ENCODE measurements around the gene MYH13.

MYH13 gene

DNA sequence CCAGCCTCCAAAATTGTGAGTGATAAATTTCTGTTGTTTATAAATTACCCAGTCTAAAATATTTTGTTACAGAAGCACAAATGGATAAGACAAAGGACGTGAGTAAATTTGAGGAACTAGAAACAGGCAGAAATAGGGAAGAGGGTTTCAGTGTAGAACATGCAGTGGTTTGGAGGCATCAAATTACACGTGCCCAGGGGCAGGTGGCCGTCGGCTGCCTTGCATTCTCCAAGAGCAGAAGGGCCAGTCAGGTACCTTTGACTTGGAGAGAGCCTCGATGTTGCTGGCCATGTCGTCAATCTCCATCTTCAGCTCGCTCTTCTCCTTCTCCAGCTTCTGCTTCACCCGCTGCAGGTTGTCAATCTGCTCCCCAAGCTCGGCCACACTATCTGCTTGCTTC, 54.3 kb downstream of the MYH13 start:
- Histone ChIP-seq H3K27ac (no peak overlapping the region), H3K27me3 (ENCODE audit: insufficient read depth, low read depth) (no peaks in the 10 kb centered on the region), H3K4me1 (ENCODE audit: low read depth, poor library complexity, severe bottlenecking) (no peaks in the 10 kb centered on the region), H3K4me3 (IDR thresholded peaks at IDR 0.05; ENCODE audit: insufficient read depth, low read depth, low read length) (no peak overlapping the region), H3K79me2 (ENCODE audit: insufficient read depth, low read depth) (no peaks in the 10 kb centered on the region), H3K4me2 (no peak overlapping the region), H2AFZ (ENCODE audit: low read depth) (no peak overlapping the region), H3K9ac (no peak overlapping the region), H4K20me1 (ENCODE audit: insufficient read depth) (no peaks in the 10 kb centered on the region), H3K36me3 (ENCODE audit: insufficient read depth) (no peaks in the 10 kb centered on the region)
- TF ChIP-seq, protein P1, sequence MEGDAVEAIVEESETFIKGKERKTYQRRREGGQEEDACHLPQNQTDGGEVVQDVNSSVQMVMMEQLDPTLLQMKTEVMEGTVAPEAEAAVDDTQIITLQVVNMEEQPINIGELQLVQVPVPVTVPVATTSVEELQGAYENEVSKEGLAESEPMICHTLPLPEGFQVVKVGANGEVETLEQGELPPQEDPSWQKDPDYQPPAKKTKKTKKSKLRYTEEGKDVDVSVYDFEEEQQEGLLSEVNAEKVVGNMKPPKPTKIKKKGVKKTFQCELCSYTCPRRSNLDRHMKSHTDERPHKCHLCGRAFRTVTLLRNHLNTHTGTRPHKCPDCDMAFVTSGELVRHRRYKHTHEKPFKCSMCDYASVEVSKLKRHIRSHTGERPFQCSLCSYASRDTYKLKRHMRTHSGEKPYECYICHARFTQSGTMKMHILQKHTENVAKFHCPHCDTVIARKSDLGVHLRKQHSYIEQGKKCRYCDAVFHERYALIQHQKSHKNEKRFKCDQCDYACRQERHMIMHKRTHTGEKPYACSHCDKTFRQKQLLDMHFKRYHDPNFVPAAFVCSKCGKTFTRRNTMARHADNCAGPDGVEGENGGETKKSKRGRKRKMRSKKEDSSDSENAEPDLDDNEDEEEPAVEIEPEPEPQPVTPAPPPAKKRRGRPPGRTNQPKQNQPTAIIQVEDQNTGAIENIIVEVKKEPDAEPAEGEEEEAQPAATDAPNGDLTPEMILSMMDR (conservative IDR thresholded peaks at IDR 0.05; ENCODE audit: low read depth, low read length) = no peak

DNA sequence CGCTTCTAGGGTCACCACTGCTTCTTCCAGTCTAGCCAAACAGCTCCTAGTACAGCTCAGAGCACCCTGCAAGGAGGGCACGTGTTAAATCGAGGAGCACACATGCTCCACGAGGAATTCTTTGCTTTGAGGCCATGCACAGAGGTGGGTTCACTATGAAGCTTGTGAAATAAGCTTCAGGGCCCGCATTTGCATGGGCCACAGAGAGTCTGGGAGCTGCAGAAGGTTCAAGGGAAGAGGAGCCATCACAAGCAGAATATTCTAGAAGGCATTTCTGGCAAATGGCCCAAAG, 55.3 kb downstream of the MYH13 start:
- Histone ChIP-seq H3K79me2 (ENCODE audit: insufficient read depth, low read depth) (no peaks in the 10 kb centered on the region), H3K36me3 (ENCODE audit: insufficient read depth) (no peaks in the 10 kb centered on the region), H3K4me3 (IDR thresholded peaks at IDR 0.05; ENCODE audit: insufficient read depth, low read depth, low read length) (no peak overlapping the region), H3K9ac (no peak overlapping the region), H3K27ac (no peak overlapping the region), H2AFZ (ENCODE audit: low read depth) (no peak overlapping the region), H3K27me3 (ENCODE audit: insufficient read depth, low read depth) (no peaks in the 10 kb centered on the region), H4K20me1 (ENCODE audit: insufficient read depth) (no peaks in the 10 kb centered on the region), H3K4me2 (no peak overlapping the region), H3K4me1 (ENCODE audit: low read depth, poor library complexity, severe bottlenecking) (no peaks in the 10 kb centered on the region)
- TF ChIP-seq, protein P1 (conservative IDR thresholded peaks at IDR 0.05; ENCODE audit: low read depth, low read length) = no peak

DNA sequence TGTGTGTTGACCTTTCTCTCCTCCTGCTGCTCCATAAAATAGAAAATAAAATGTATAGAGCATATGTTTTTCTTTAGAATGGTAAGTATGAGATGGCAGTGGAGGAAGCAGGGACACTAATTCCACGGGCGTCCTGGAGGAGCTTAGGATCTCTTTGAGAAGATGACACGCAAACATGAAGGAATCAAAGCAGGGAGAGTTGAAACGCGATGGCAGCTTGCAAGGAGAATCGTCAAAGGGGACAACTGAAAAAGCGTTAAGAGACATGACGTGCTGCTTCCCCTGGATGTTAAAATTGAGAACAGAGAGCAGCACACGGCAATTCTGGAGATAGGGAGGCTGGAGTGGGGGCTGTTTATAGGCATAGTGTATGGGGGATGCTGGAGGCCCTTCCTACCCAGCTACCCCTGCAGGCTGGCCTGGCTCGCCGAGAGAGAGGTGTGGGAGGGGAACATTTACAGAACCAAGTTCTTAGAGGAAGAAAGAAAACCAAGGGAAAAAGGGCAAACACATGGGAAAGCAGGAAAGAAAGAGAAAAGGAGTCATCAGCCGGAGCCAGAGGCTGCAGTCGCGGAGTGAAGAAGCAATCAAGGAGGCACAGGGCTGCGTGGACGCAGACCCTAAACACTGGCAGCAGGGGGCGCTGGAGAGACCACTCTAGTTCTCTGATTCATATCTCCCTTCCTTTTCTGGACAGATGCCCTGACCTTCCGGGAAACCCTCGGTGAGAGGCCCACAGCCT, 55.8 kb downstream of the MYH13 start:
- H3K9ac ChIP-seq = no peak overlapping the region
- no peak overlapping the region for H3K4me3 ChIP-seq (IDR thresholded peaks at IDR 0.05; ENCODE audit: insufficient read depth, low read depth, low read length)
- no peak overlapping the region for H3K4me2 ChIP-seq
- H3K79me2 ChIP-seq (ENCODE audit: insufficient read depth, low read depth) = no peaks in the 10 kb centered on the region
- no peaks in the 10 kb centered on the region for H3K27me3 ChIP-seq (ENCODE audit: insufficient read depth, low read depth)
- no peaks in the 10 kb centered on the region for H4K20me1 ChIP-seq (ENCODE audit: insufficient read depth)
- H2AFZ ChIP-seq (ENCODE audit: low read depth) = no peak overlapping the region
- H3K36me3 ChIP-seq (ENCODE audit: insufficient read depth) = no peaks in the 10 kb centered on the region
- H3K27ac ChIP-seq = no peak overlapping the region
- TF ChIP-seq, protein P1 (conservative IDR thresholded peaks at IDR 0.05; ENCODE audit: low read depth, low read length) = peak; percentile 38; the same call in 1 of the 2 replicates
- H3K4me1 ChIP-seq (ENCODE audit: low read depth, poor library complexity, severe bottlenecking) = no peaks in the 10 kb centered on the region

DNA sequence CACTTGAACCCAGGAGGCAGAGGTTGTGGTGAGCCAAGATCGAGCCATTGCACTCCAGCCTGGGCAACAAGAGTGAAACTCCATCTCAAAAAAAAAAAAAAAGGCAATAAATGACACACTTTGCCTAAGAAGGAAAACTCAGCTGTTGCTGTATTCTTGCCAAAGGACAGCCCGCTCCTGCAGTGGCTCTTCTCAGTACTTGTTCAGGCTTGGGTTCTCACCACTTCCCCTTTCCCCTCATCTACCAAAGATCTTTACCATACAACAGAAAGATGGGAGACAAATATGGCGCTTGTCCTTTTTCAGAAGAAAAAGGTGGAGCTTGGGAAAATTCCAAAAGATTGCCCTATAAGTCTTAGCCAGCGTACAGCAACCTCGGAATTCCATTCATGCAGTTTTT, 58.5 kb downstream of the MYH13 start:
- no peak overlapping the region for H3K27ac ChIP-seq
- H3K4me2 ChIP-seq = no peak overlapping the region
- H4K20me1 ChIP-seq (ENCODE audit: insufficient read depth) = no peaks in the 10 kb centered on the region
- no peaks in the 10 kb centered on the region for H3K79me2 ChIP-seq (ENCODE audit: insufficient read depth, low read depth)
- no peak overlapping the region for H2AFZ ChIP-seq (ENCODE audit: low read depth)
- H3K9ac ChIP-seq = no peak overlapping the region
- no peak overlapping the region for H3K4me3 ChIP-seq (IDR thresholded peaks at IDR 0.05; ENCODE audit: insufficient read depth, low read depth, low read length)
- no peaks in the 10 kb centered on the region for H3K36me3 ChIP-seq (ENCODE audit: insufficient read depth)
- no peaks in the 10 kb centered on the region for H3K27me3 ChIP-seq (ENCODE audit: insufficient read depth, low read depth)
- TF ChIP-seq, protein P1 (conservative IDR thresholded peaks at IDR 0.05; ENCODE audit: low read depth, low read length) = no peak
- H3K4me1 ChIP-seq (ENCODE audit: low read depth, poor library complexity, severe bottlenecking) = no peaks in the 10 kb centered on the region

Data from KMS-11 (cell line).